HG03045 (cell line): Measurements from ENCODE around the gene H19.

Source experiments
- ATAC-seq: cut with Tn5 transposase; IDR thresholded peaks from one replicate; pipeline ENCODE4 v1.9.1; 2021; ENCODE audit warnings: mild to moderate bottlenecking, moderate library complexity; ENCODE audit not compliant: unreplicated experiment

Gene H19

GRCh38 chr11:1997755-1998154, at the start of gene H19:
H19 (minus strand) TSS chr11:1997842.
- no peak for ATAC-seq

- no peak for ATAC-seq
These were observed 44.3 kb upstream of the H19 start for GRCh38 chr11:2041963-2042362.

DNA sequence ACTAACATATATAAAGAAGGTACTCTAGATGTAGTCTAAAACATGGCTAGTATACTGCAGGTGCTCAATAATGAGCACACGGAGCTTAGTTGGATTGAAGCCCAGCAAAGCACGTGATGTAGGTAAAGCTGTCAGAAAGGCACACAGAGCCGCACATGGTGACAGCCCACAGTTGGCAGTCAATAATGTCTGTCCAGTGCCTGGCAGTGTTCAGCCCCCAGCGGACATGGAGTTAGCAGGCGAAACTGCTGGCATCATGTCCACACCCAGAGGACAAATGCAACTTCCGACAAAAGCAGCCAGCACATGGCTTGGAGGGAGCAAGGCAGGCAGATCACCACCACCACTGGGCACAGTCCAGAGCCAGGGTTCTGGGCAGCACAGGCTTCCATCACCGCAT, 43.5 kb upstream of the H19 start:
- ATAC-seq, result no peak

DNA sequence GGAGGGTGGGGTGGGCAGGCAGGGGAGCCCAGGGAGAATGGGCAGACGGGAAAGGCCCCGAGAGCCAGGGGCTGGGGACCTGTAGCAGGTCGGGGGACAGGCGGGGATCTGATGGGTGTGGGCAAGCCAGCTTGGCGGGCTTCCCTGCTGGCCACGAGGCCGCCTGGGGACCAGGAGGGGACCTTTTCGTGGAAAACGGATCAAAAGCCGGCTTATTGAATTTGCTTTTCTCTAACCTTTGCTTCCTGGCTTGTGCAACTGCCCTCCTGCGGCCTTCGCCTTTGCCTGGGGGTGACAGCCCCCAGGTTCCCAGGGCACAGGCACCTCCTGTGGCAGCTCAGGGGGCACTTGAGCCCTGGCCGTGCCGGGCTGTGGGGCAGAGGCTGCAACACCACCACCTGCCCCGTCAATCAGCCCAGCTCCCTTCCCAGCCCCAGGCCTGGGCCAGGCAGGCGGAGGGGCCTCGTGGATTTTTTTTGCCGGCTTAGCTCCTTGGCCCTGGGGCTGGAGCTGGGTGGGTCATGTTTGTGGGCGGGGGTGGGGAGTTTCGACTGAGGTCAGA, 41.6 kb upstream of the H19 start:
- ATAC-seq, result no peak

GRCh38 chr11:2036863-2037486, 39.3 kb upstream of the H19 start:
- ATAC-seq, result no peak

DNA sequence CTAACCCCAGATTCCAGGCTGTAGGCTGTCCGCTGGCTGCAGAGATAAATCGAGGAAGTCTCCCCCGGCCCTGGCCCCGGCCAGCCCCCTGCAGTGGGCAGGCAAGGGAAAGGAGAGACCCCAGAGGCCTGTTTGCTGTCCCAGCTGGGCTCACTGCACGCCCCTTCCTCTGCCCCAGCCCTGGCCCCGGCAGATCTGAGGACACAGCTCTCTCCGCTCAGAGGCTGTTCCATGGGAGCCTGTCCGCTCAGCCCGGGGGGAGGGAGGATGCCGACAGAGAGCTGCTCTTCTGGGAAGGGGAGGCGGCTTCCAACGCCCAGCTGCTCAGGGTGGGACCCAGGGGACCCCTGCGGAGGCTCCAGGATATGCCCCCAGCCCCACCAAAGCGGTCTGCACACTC, 37.7 kb upstream of the H19 start:
- ATAC-seq, result no peak

DNA sequence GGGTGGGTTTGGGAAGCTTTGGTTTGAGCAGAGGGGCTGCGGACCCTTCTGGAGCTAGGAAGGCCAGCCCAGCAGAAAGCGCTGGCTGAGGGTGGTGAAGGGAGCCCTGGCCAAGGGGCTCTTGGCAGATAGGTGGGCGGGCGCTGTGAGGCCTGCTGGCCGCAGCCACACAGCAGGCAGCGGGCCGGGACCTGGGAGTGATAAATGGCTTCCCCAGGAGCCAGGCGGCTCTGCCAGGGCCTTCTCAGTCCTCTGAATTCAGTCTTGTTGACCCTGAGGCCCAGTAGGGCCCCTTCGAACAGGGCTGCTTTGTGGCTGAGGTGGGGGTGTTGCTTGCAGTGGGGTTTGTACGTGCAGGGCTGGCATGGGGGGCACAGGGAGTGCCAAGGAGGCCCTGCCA, 33.4 kb upstream of the H19 start:
- ATAC-seq, result no peak

DNA sequence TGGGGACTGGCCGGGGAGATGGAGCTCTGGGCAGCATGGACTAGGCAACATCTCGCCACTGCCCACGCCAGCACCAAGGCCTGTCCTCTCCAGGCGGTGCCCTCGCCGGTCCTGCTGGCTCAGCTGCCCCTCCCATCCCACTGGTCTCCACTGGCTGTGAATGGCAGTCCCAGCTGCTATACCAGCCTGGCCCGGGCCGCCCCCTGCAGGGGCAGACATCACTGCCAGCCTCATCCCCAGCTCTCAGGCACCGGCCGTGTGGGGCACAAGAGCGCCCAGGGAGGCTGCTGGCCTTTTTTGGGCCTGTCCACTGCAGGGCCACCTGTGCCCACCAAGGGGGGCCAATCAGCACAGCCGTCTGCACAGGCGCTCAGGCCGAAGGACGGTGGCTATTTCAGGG, 30.1 kb upstream of the H19 start:
- no peak for ATAC-seq

DNA sequence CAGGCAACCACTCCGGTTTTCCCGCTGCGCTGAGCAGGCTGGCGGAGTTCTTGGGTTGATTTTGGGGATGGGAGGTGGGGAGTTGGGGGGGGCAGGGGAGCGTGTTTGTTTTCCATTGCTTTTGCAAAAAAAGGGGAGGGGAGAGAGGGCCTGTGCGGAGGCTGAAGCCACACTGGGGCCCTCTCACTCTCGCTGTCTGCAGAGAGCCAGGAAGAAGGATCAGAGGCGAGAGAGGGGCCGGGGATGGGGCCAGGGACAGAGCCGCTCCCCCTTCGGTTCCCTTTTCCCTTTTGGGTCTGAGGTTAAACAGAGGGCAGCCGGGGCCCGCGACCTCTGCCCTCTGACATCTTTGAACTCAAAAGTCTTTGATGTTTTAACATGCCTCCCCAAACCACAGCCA, 17.4 kb upstream of the H19 start:
- ATAC-seq, result no peak

- ATAC-seq, result no peak
These were observed 14.8 kb upstream of the H19 start for GRCh38 chr11:2012440-2012839.

DNA sequence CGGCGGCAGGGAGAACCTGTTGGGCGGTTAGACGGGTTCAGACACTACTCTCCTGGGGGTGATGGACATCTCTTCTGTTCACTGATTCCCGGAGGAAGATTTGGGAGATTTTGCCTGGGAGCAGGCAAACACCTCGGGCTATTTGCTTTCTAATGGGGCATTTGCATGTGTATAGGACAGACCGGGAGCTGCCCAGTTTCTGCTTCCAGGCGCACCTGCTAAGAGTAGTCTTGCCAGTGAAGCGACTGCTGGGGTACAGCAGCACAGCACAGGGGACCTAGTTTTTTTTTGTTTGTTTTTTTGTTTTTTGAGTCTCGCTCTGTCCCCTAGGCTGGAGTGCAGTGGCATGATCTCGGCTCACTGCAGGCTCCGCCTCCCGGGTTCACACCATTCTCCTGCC, 6.8 kb upstream of the H19 start:
- no peak for ATAC-seq

- no peak for ATAC-seq
These were observed 5.2 kb upstream of the H19 start for GRCh38 chr11:2002807-2003206.

DNA sequence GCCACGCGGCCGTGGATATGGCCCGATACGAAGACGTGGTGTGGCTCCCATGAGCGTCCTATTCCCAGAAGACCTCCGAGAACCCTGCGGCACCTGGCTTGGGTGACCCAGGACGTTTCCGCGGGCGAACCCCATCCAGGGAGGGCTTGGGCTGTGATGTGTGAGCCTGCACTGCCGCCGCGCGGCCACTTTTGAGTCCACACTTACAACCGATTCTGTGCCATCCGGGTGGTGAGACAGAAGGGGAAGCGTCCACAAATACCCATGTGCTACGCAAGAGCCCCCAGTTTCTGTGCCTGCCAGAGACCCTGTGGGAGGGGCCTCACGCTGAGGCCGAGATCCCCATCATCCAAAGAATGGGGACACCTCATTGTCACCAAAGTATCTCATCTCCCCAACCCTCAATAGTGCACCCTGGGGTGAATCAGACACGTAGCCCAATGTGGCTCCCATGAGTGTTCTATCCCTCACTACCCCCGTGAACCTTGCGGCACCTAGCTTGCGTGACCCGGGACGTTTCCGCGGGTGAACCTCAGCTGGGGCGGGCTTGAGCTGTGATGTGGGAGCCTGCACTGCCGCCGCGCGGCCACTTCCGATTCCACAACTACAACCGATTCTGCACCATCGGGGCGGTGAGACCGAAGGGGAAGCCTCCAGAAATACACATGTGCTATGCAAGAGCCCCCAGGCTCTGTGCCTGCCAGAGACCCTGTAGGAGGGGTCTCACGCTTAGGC, 4.6 kb upstream of the H19 start:
- ATAC-seq, result no peak

DNA sequence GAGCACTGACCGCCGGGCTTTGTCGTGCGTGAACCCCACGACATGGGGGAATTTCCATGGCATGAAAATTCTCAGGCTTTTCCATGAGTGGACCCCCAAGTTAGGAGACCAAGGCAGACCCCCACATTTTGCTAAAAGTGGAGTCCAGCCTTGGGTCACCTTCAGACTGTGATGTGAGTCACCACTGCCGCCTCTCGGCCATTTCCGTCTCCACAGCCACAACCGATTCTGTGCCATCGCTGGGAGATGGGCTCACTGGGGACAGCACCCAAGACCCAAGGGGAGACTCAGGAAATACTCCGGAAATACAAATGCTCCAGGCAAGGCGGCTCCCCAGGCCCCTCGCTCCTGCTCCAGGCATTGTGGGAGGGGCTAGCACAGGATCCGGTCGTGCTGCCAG, 1.2 kb upstream of the H19 start:
- ATAC-seq, result no peak

GRCh38 chr11:1998290-1998689, 648 bp upstream of the H19 start:
- ATAC-seq, result no peak

GRCh38 chr11:1994121-1994520, 3.5 kb downstream of the H19 start:
- no peak for ATAC-seq

DNA sequence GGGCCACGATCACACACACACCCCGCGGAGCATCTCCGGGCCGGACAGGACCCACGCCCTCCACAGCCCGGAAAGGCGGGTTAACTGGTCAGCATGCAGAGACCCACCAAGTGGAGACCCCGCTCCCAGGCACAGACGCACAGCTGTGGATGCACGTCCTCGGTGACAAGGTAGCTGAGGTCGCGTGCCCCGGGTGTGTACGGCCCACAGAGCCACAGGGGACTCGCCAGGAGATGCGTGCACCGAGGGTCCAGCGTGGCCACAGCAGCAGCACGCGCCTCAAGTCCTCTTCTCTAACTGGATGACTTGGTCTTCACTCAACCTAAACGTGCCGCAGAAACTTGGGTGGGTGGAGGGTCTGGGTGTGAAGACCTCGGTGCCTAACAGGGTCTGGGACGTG, 5.5 kb downstream of the H19 start:
- no peak for ATAC-seq

GRCh38 chr11:1990872-1991578, 6.6 kb downstream of the H19 start:
- no peak for ATAC-seq

DNA sequence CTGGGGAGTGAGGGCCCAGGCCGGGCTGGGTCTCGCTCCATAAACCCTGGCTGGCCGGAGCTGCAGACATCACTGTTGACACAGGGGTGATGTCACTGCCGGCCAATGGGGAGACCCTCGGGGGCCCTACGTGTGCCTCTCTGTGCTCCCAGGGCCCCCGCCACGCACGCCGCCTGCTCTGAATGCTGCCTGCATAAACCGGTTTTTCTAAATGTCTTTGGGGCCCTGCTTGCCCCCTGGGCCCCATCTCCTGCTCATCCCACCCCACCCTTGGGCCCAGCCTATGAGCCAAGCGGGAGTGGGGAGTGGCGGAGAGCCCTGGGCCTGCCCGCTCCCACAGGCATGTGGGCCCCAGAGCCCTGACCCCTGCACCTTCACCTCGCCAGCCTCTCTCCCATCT, 7.7 kb downstream of the H19 start:
- no peak for ATAC-seq

DNA sequence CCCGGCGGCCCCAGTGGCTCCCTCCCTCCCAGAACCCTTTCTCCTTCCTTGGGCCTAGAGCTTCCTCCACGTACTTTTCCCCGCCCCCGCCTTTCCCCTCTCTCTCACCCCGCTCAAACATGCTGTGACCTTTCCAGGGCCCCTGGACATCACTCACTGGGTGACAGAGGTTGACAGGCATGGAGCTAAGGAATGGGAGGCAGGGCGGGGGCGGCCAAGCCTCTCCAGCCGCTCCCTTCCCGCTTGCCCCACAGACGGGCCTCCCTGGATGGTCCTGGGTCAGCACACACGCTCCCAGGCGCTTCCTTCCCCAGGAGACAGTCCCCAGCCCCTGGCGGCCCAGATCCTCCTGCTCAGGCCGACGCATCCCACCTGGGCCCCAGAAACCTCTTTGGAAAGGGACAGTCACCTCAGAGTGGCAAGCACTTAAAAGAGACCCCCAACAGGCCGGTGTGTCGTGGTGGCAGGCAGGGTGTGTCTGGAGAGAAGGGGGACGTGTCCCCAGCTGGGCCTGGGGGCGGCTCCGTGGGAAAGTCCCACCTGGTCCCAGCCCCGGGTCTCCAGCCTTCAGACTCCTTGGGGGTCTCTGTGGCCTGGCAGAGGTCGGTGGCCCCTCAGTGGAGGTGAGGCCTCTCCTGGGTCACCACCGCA, 8.8 kb downstream of the H19 start:
- no peak for ATAC-seq

DNA sequence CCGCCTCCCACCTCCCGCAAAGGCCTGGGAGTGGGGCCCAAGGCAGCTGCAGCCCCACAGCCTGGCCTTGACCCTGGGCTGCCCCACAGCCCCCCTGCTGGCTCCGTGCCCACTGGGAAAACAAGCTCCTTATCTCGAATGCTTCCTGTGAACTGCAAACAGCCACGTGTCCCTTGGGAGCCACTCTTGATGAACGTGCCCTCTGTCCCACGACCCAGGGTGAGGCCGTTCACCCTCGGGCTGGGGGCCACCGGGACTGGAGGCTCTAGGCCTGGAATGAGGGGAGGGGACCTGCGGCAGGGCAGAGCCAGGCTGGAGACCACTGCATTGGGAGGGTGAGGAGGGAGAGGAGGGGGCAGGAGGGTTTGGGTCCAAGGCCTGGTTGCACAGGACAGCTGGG, 9.5 kb downstream of the H19 start:
- no peak for ATAC-seq
